ENCODE data around the gene ATP5IF1.

DNA sequence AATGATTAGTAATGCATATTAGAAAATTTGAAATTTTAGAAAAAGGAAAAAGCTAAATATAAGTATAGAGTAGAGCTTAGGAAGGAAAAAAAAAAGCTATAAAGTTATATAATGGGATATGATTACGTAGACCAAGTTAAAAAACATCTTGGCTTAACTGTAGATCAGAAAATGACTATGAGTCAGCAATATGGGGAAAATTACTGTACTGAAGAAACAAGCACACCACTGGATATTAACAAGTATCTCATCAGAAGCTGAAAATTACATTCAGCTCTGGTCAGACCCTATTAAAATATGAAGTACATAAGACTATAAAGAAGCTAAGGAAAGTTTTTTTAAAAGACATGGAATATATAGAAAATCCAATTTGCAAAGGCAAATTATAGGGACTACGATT, 22.6 kb upstream of the ATP5IF1 start:
- TF ChIP-seq POLR2A (IDR thresholded peaks at IDR 0.05): no peak
- TF ChIP-seq, protein P1, sequence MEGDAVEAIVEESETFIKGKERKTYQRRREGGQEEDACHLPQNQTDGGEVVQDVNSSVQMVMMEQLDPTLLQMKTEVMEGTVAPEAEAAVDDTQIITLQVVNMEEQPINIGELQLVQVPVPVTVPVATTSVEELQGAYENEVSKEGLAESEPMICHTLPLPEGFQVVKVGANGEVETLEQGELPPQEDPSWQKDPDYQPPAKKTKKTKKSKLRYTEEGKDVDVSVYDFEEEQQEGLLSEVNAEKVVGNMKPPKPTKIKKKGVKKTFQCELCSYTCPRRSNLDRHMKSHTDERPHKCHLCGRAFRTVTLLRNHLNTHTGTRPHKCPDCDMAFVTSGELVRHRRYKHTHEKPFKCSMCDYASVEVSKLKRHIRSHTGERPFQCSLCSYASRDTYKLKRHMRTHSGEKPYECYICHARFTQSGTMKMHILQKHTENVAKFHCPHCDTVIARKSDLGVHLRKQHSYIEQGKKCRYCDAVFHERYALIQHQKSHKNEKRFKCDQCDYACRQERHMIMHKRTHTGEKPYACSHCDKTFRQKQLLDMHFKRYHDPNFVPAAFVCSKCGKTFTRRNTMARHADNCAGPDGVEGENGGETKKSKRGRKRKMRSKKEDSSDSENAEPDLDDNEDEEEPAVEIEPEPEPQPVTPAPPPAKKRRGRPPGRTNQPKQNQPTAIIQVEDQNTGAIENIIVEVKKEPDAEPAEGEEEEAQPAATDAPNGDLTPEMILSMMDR (IDR thresholded peaks at IDR 0.05): no peak
- TF ChIP-seq POLR2AphosphoS5 (IDR thresholded peaks at IDR 0.05): no peak

All from transverse colon (tissue), 4 donors.